GM21515 (cell line): Measurements from ENCODE around the gene MRPL4.

ENCODE experiments used
- ATAC-seq: cut with Tn5 transposase; IDR thresholded peaks from one replicate; pipeline ENCODE4 v1.9.1; 2021; ENCODE audit not compliant: unreplicated experiment

MRPL4 gene

DNA sequence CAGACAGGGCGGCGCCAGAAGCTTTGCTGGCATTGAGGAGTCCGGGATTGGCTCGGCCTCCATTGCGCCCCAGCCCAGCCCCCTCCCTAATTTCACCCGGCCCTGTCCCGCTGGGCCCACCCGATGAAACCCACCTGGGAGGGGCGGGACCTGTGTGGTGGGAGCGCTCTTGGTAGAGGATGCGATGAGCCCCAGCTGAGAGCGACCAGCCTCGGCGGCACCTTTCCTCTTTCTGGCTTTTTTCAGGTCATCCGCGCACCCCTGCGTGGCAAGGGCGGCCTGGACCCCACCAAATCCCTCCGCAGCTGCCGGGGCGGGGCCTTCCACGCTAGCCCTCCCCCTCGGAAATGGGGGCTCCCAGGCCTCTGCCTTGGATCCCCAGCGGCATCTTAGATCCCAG lies 57.4 kb downstream of the MRPL4 start, which contains the start of gene ZGLP1:
TSS of gene ZGLP1 (minus strand) at position 393 of the 400 bp plus-strand sequence.
- no peak for ATAC-seq
